RCC 7860 (cell line): ENCODE measurements around the gene DONSON.

Source experiments
- DNase-seq: peaks from one replicate; pipeline ENCODE4 v3.0.0-alpha.2; 2015; ENCODE audit warnings: low spot score
- FAIRE-seq: peaks from 2 replicates; lab custom pipeline; 2012; peaks lifted over from hg19 to GRCh38; lab: Jason Lieb, UNC

The DONSON gene

DNA sequence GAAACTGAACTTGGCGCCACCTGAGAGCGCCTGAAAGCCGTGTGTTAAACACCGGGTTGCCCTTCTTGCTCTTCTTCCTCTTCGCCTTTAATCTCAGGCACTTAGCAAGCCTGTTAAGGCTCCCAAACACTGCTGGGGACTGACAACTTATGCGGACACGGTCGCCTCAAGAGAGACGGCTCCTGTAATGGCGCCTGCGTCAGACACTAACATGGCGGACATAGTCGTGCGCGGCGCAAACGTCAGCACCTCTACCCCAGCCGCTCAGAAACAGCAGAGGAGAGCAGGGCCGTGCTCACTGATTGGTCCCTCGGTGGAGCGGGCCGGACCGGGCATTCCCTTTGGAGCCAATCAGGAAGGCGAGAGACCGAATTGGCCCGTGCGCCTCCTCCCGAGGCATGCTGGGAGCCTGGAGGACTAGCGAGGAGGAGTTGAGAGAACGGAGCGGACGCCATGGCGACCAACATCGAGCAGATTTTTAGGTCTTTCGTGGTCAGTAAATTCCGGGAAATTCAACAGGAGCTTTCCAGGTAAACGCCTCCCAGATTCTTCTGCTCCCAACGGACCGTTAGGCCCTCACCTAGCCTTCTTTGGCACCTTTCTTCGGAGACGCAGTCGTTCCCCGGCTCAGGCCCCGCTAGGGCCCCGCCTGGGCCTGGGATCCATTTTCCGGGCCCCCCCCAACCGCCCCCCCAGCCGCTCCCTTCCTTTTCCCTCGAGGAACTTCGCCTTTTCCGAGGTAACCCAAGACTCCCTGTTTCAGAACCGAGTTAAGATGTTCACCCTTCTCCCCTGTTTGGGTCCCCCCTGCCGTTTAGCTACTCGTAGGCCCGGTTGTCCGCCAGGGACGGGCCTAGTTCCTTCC, 45.6 kb downstream of the DONSON start, which contains the start of gene SON:
SON (plus strand) TSS at position 399 of the 865 bp plus-strand sequence; CDS start at position 454, 55 bp downstream.
- FAIRE-seq (peak; percentile 89), DNase-seq (peak; percentile 97)

DNA sequence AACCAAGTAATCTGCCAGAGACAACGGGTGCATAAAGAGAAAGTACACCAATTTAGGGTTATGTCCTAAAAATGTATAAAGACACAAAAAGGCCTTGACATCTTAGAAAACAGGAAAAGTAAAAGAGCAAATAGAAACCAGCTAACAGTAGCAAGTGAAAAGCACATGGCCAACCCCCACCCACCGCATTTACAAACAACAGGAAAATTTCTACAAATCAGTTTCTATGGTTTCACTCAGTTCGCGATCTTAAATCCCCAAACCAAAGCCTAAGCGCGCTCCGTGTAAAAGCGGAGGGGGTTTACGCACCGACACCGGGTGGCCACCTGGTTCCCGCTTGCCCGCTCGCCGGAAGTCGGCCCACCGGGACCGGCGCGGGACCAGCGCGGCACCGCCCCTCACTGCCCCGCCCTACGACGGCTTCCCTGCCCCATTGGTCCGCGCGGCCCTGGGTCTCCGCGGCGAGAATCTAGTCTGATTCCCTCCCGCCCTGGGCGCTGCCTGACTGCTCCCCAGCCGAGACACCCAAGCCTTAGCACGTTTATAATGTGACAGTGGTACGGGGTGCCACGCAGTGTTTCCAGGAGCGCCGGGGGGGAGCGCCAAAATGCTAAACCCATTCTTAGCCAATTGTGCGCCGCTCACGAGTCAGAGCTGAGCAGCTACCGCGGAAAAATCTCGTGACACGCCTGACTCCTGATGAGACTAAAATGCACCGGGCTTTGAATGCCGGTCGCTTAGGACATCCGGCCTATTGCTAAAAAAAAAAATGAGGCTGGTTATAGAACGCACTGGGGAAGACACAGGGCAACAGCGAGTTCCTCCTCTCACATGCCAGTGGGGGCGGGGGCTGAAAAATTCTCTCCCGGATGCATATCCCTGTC, 46.5 kb downstream of the DONSON start, which contains the start of gene GART:
GART (minus strand) TSS at position 362 of the 884 bp plus-strand sequence. CDS start 2,802 bp downstream, outside the sequence.
- FAIRE-seq (no peak), DNase-seq (peak; percentile 71)

DNA sequence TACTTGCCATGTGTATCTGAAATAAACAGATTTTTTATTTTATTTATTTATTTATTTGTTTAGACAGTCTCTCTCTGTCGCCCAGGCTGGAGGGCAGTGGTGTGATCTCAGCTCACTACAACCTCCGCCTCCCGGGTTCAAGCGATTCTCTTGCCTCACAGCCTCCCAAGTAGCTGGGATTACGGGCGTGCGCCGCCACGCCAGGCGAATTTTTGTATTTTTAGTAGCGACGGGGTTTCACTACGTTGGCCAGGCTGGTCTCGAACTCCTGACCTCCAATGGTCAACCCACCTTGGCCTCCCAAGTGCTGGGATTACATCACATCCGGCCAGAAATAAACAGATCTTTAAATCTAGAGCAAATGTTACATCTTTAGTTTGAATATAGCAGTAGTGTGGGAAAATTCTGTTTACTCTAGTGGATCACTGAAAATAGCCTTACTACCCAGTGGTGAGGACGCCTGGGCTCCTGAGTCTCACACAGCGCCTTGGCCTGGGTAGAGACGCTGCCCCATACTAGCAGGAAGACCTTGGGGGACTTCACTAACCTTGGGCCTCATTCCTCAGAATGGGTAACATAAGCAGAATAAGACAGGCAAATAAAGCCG, 47.3 kb downstream of the DONSON start:
- no peak for DNase-seq

DNA sequence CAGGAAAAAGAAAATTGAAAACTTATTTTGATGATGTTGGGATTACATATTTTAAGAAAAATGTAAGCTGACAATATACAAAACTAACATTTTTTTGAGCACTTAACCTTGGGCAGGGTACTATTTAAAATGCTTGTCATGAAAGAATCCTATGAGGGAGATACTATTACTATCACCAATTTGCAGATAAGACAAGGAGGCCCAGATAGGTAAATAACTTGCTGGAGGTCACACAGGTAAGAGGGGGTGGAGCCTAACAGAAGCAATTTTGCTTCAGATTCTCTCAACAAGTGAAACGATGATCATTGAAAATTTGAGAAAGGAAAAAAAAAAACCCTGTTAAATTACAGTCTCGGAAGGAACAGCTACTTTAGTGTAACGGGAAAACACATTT, 47.8 kb downstream of the DONSON start:
- no peak for FAIRE-seq
- DNase-seq: no peak

More for the DNA sequence above, 47.3 kb downstream of the DONSON start:
- no peak for FAIRE-seq

DNA sequence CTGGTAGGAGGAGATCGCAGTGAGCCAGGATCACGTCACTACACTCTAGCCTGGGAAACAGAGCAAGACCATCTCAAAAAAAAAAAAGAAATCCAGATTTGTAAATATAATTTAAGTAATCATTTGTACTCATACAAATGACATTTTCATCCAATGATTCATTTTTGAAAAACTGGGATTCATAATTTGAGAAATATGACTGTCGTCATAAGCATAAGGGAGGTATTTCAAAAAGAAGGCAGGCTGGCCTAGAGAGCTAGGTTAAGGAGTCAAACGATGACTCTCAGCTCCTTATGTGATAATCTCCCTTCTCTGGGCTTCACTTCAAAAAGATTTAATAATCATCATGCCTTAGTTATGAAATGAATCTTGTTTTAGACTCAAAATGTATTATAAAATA, 48.9 kb downstream of the DONSON start:
- DNase-seq: no peak
- FAIRE-seq: no peak

DNA sequence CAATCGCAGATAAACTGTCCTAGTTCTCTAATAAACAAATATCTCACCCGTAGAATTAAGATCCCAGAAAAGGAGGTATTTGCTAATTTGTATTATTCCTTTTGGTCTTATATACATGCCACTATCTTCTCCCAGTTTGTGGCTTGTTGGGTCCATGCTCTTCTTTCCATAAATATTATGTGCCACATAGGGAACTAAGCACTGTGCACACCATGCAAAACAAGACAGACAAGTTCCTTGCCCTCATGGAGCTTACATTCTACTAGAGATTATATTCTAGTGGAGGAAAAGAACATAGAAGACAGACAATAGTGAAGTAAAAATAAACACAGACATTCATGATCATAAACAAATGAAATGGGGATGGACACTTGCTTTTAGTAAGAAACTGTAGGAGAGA, 51.3 kb downstream of the DONSON start:
- DNase-seq (no peak), FAIRE-seq (no peak)

DNA sequence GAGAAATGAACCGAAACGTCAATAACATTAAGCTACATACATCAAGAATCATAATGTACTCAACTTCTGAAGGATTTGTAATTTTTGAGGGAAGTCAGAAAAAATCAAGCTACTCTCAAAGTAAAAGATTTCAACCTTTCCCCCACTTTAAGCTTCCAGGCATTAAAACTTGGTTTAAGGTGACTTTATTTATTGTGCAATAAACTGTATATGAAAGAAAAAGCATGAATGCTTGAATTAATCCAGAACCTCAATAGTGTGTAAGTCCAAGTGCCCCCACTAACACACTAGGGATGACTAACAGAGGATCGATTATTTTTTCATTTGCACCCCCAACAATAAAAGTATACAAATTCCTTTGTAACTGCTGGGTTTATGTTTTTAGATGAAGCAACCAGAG, 57.5 kb downstream of the DONSON start:
- DNase-seq (no peak), FAIRE-seq (no peak)
